ENCODE data around the gene ERC1.
"Not testable (repeated sequence)": the region's sequence is repeated elsewhere in the genome, so short reads cannot be mapped to it uniquely, and the experiment has no call there.

Gene ERC1

GRCh38 chr12:988646-989045 is 2.4 kb upstream of the ERC1 start:
- Histone ChIP-seq H3K4me1 (ENCODE audit: control insufficient read depth, low read depth, low read length) (peaks cover 8% of the 10 kb centered on the region), H3K4me3 (ENCODE audit: low read length) (no peak overlapping the region), H3K27me3 (ENCODE audit: control insufficient read depth, insufficient read depth, low read length) (peaks cover 26% of the 10 kb centered on the region), H3K27ac (ENCODE audit: low read length) (no peak overlapping the region), H3K9ac (ENCODE audit: low read length) (no peak overlapping the region), H3K9me3 (ENCODE audit: control insufficient read depth, low read depth, low read length) (no peaks in the 10 kb centered on the region), H3K36me3 (ENCODE audit: control insufficient read depth, low read depth, low read length) (no peaks in the 10 kb centered on the region)

GRCh38 chr12:989051-989450 is 2.0 kb upstream of the ERC1 start:
- peaks cover 8% of the 10 kb centered on the region for H3K4me1 ChIP-seq (ENCODE audit: control insufficient read depth, low read depth, low read length)
- H3K9ac ChIP-seq (ENCODE audit: low read length), result no peak overlapping the region
- H3K36me3 ChIP-seq (ENCODE audit: control insufficient read depth, low read depth, low read length), result no peaks in the 10 kb centered on the region
- no peaks in the 10 kb centered on the region for H3K9me3 ChIP-seq (ENCODE audit: control insufficient read depth, low read depth, low read length)
- peaks cover 26% of the 10 kb centered on the region for H3K27me3 ChIP-seq (ENCODE audit: control insufficient read depth, insufficient read depth, low read length)
- no peak overlapping the region for H3K27ac ChIP-seq (ENCODE audit: low read length)
- H3K4me3 ChIP-seq (ENCODE audit: low read length), result no peak overlapping the region

- no peak overlapping the region for H3K27ac ChIP-seq (ENCODE audit: low read length)
- H3K36me3 ChIP-seq (ENCODE audit: control insufficient read depth, low read depth, low read length), result no peaks in the 10 kb centered on the region
- H3K27me3 ChIP-seq (ENCODE audit: control insufficient read depth, insufficient read depth, low read length), result peaks cover 26% of the 10 kb centered on the region
- no peaks in the 10 kb centered on the region for H3K9me3 ChIP-seq (ENCODE audit: control insufficient read depth, low read depth, low read length)
- H3K9ac ChIP-seq (ENCODE audit: low read length), result peak overlapping the region; percentile 76
- H3K4me1 ChIP-seq (ENCODE audit: control insufficient read depth, low read depth, low read length), result peaks cover 8% of the 10 kb centered on the region
- H3K4me3 ChIP-seq (ENCODE audit: low read length), result peak overlapping the region; percentile 82
Observed at GRCh38 chr12:989751-990660, 1.0 kb upstream of the ERC1 start.

GRCh38 chr12:991350-992333 is 619 bp downstream of the ERC1 start:
- peak overlapping the region; percentile 33 for H3K9ac ChIP-seq (ENCODE audit: low read length)
- H3K4me3 ChIP-seq (ENCODE audit: low read length), result peak overlapping the region; percentile 82
- peaks cover 8% of the 10 kb centered on the region for H3K4me1 ChIP-seq (ENCODE audit: control insufficient read depth, low read depth, low read length)
- H3K27ac ChIP-seq (ENCODE audit: low read length), result no peak overlapping the region
- H3K36me3 ChIP-seq (ENCODE audit: control insufficient read depth, low read depth, low read length), result no peaks in the 10 kb centered on the region
- H3K9me3 ChIP-seq (ENCODE audit: control insufficient read depth, low read depth, low read length), result no peaks in the 10 kb centered on the region
- peaks cover 26% of the 10 kb centered on the region for H3K27me3 ChIP-seq (ENCODE audit: control insufficient read depth, insufficient read depth, low read length)

- Histone ChIP-seq H3K9me3 (ENCODE audit: control insufficient read depth, low read depth, low read length) (no peaks in the 10 kb centered on the region), H3K9ac (ENCODE audit: low read length) (no peak overlapping the region), H3K36me3 (ENCODE audit: control insufficient read depth, low read depth, low read length) (no peaks in the 10 kb centered on the region), H3K27me3 (ENCODE audit: control insufficient read depth, insufficient read depth, low read length) (peaks cover 26% of the 10 kb centered on the region), H3K27ac (ENCODE audit: low read length) (no peak overlapping the region), H3K4me1 (ENCODE audit: control insufficient read depth, low read depth, low read length) (peaks cover 8% of the 10 kb centered on the region), H3K4me3 (ENCODE audit: low read length) (peak overlapping the region; percentile 82)
Observed at GRCh38 chr12:992647-993046, 1.6 kb downstream of the ERC1 start.

- Histone ChIP-seq H3K9me3 (ENCODE audit: control insufficient read depth, low read depth, low read length) (no peaks in the 10 kb centered on the region), H3K36me3 (ENCODE audit: control insufficient read depth, low read depth, low read length) (no peaks in the 10 kb centered on the region), H3K9ac (ENCODE audit: low read length) (no peak overlapping the region), H3K27ac (ENCODE audit: low read length) (no peak overlapping the region), H3K27me3 (ENCODE audit: control insufficient read depth, insufficient read depth, low read length) (peaks cover 10% of the 10 kb centered on the region), H3K4me1 (ENCODE audit: control insufficient read depth, low read depth, low read length) (no peaks in the 10 kb centered on the region), H3K4me3 (ENCODE audit: low read length) (no peak overlapping the region)
Observed at GRCh38 chr12:996881-997280, 5.9 kb downstream of the ERC1 start.

GRCh38 chr12:997505-997904 is 6.5 kb downstream of the ERC1 start:
- H3K4me3 ChIP-seq (ENCODE audit: low read length), result no peak overlapping the region
- H3K36me3 ChIP-seq (ENCODE audit: control insufficient read depth, low read depth, low read length), result no peaks in the 10 kb centered on the region
- H3K9me3 ChIP-seq (ENCODE audit: control insufficient read depth, low read depth, low read length), result no peaks in the 10 kb centered on the region

GRCh38 chr12:998020-998874 is 7.2 kb downstream of the ERC1 start:
- Histone ChIP-seq H3K4me1 (ENCODE audit: control insufficient read depth, low read depth, low read length) (no peaks in the 10 kb centered on the region), H3K27me3 (ENCODE audit: control insufficient read depth, insufficient read depth, low read length) (no peaks in the 10 kb centered on the region), H3K9me3 (ENCODE audit: control insufficient read depth, low read depth, low read length) (no peaks in the 10 kb centered on the region), H3K27ac (ENCODE audit: low read length) (no peak overlapping the region), H3K9ac (ENCODE audit: low read length) (no peak overlapping the region), H3K36me3 (ENCODE audit: control insufficient read depth, low read depth, low read length) (no peaks in the 10 kb centered on the region), H3K4me3 (ENCODE audit: low read length) (no peak overlapping the region)

More at GRCh38 chr12:997505-997904, 6.5 kb downstream of the ERC1 start:
- Histone ChIP-seq H3K27ac (ENCODE audit: low read length) (no peak overlapping the region), H3K27me3 (ENCODE audit: control insufficient read depth, insufficient read depth, low read length) (peaks cover 3% of the 10 kb centered on the region), H3K9ac (ENCODE audit: low read length) (no peak overlapping the region), H3K4me1 (ENCODE audit: control insufficient read depth, low read depth, low read length) (no peaks in the 10 kb centered on the region)

- not testable (repeated sequence) for H3K9ac ChIP-seq (ENCODE audit: low read length); H3K9me3 ChIP-seq (ENCODE audit: control insufficient read depth, low read depth, low read length); H3K36me3 ChIP-seq (ENCODE audit: control insufficient read depth, low read depth, low read length); H3K27ac ChIP-seq (ENCODE audit: low read length); H3K4me3 ChIP-seq (ENCODE audit: low read length); H3K27me3 ChIP-seq (ENCODE audit: control insufficient read depth, insufficient read depth, low read length); H3K4me1 ChIP-seq (ENCODE audit: control insufficient read depth, low read depth, low read length)
Observed at GRCh38 chr12:999736-1000135, 8.7 kb downstream of the ERC1 start.

GRCh38 chr12:1001507-1001906 is 10.5 kb downstream of the ERC1 start:
- no peaks in the 10 kb centered on the region for H3K27me3 ChIP-seq (ENCODE audit: control insufficient read depth, insufficient read depth, low read length)
- no peak overlapping the region for H3K9ac ChIP-seq (ENCODE audit: low read length)
- H3K9me3 ChIP-seq (ENCODE audit: control insufficient read depth, low read depth, low read length), result no peaks in the 10 kb centered on the region
- H3K4me3 ChIP-seq (ENCODE audit: low read length), result no peak overlapping the region
- H3K27ac ChIP-seq (ENCODE audit: low read length), result no peak overlapping the region
- H3K4me1 ChIP-seq (ENCODE audit: control insufficient read depth, low read depth, low read length), result peaks cover 6% of the 10 kb centered on the region
- no peaks in the 10 kb centered on the region for H3K36me3 ChIP-seq (ENCODE audit: control insufficient read depth, low read depth, low read length)

Measured in iPS-18a (cell line).